GM23338 (cell line): ENCODE data around the gene ITGB1BP1. TPM values are rescaled to one million over a fixed set of nuclear protein-coding genes. Genes with fewer than 3 reads are reported as not detected.

Experiments
- ATAC-seq: fragments of 200-7000 bp; cut with Tn5 transposase; 3 replicates; pipeline ENCODE4 v1.9.1; 2020
- DNase-seq: peaks from one replicate; pipeline ENCODE4 v3.0.0-alpha.2; 2015; ENCODE audit warnings: low spot score
- H2AFZ ChIP-seq: fragments of 200-600 bp; sonication (generic); 2 replicates; pipeline ENCODE4 v1.8.0; 2016; ENCODE audit warnings: antibody characterized with exemption, mild to moderate bottlenecking, moderate library complexity
- H3F3A ChIP-seq: fragments of 200-600 bp; sonication (generic); replicated peaks from 2 replicates; pipeline ENCODE4 v1.8.0; 2017; ENCODE audit warnings: antibody characterized with exemption, mixed run types, low read depth
- H3K27ac ChIP-seq: fragments of 200-600 bp; sonication (generic); 2 replicates; pipeline ENCODE4 v1.6.1; 2016; ENCODE audit warnings: low read depth
- H3K27me3 ChIP-seq: fragments of 200-600 bp; sonication (generic); 2 replicates; pipeline ENCODE4 v1.8.0; 2016; ENCODE audit warnings: mild to moderate bottlenecking, mixed run types, moderate library complexity; ENCODE audit not compliant: insufficient read depth
- H3K36me3 ChIP-seq: fragments of 200-600 bp; sonication (generic); 2 replicates; pipeline ENCODE4 v1.8.0; 2016; ENCODE audit warnings: mild to moderate bottlenecking; ENCODE audit not compliant: insufficient read depth
- H3K4me1 ChIP-seq: fragments of 200-600 bp; sonication (generic); 2 replicates; pipeline ENCODE4 v1.8.0; 2016; ENCODE audit warnings: mild to moderate bottlenecking, moderate library complexity; ENCODE audit not compliant: insufficient read depth
- H3K4me2 ChIP-seq: fragments of 200-600 bp; sonication (generic); 2 replicates; pipeline ENCODE4 v1.7.1; 2017; ENCODE audit warnings: mixed run types
- H3K4me3 ChIP-seq: fragments of 200-600 bp; sonication (generic); 2 replicates; pipeline ENCODE4 v1.6.1; 2016; ENCODE audit warnings: mixed run types
- H3K79me2 ChIP-seq: fragments of 200-600 bp; sonication (generic); replicated peaks from 2 replicates; pipeline ENCODE4 v1.8.0; 2017; ENCODE audit warnings: mild to moderate bottlenecking; ENCODE audit not compliant: insufficient read depth
- H3K9me2 ChIP-seq: fragments of 200-600 bp; sonication (generic); 2 replicates; pipeline ENCODE4 v1.8.0; 2017; ENCODE audit not compliant: insufficient read depth
- H4K20me1 ChIP-seq: fragments of 200-600 bp; sonication (generic); replicated peaks from 2 replicates; pipeline ENCODE4 v1.8.0; 2017; ENCODE audit warnings: mild to moderate bottlenecking; ENCODE audit not compliant: insufficient read depth
- H3K27ac Mint-ChIP-seq: 2 replicates; pipeline ENCODE4 v1.8.0; 2020; ENCODE audit warnings: inconsistent platforms, mild to moderate bottlenecking, moderate library complexity, mixed read lengths
- H3K27me3 Mint-ChIP-seq: 3 replicates; pipeline ENCODE4 v1.8.0; 2022; ENCODE audit warnings: low read depth, mild to moderate bottlenecking, moderate library complexity, mixed read lengths, inconsistent platforms; ENCODE audit not compliant: insufficient read depth, poor library complexity
- H3K36me3 Mint-ChIP-seq: 3 replicates; pipeline ENCODE4 v1.8.0; 2021; ENCODE audit warnings: low read depth, mild to moderate bottlenecking, inconsistent platforms, moderate library complexity, mixed read lengths
- H3K4me1 Mint-ChIP-seq: 3 replicates; pipeline ENCODE4 v1.8.0; 2020; ENCODE audit warnings: mild to moderate bottlenecking, inconsistent platforms, mixed read lengths
- H3K4me3 Mint-ChIP-seq: 3 replicates; pipeline ENCODE4 v1.8.0; 2021; ENCODE audit warnings: moderate library complexity, mild to moderate bottlenecking, inconsistent platforms, mixed read lengths
- H3K9me3 Mint-ChIP-seq: 3 replicates; pipeline ENCODE4 v1.8.0; 2020; ENCODE audit warnings: moderate library complexity, mild to moderate bottlenecking, inconsistent platforms, mixed read lengths
- EZH2 ChIP-seq: fragments of 200-600 bp; sonication (generic); IDR thresholded peaks from one replicate; pipeline ENCODE4 v1.8.0; 2017; ENCODE audit warnings: antibody characterized with exemption, mild to moderate bottlenecking, low read depth; ENCODE audit not compliant: unreplicated experiment
- EZH2phosphoT487 ChIP-seq: fragments of 200-600 bp; sonication (generic); IDR thresholded peaks from one replicate; pipeline ENCODE4 v1.8.1; 2018; ENCODE audit warnings: antibody characterized with exemption; ENCODE audit not compliant: unreplicated experiment
- JUNB ChIP-seq: IDR thresholded peaks from one replicate; pipeline ENCODE4 v1.6.1; 2016; ENCODE audit warnings: antibody characterized with exemption; ENCODE audit not compliant: unreplicated experiment
- STAT1 ChIP-seq: IDR thresholded peaks from one replicate; pipeline ENCODE4 v1.6.1; 2016; ENCODE audit warnings: antibody characterized with exemption; ENCODE audit not compliant: unreplicated experiment
- polyA plus RNA-seq: library from polyadenylated mRNA; unstranded; fragments of >200 nt; fragmentation: Nextera tagmentation; extraction: Ambion mirVana; gene quantifications from 2 replicates; pipeline ENCODE4 v1.2.1, GENCODE V29; 2016
- total RNA-seq: library from RNA; depleted of rRNA; stranded (reverse); fragments of >200 nt; shearing (Covaris generic); gene quantifications from 2 replicates; pipeline ENCODE4 v1.2.3, GENCODE V29; 2014
- TF ChIP-seq, protein P1 (sequence below): IDR thresholded peaks from one replicate; pipeline ENCODE4 v1.6.1; 2018; ENCODE audit warnings: antibody characterized with exemption; ENCODE audit not compliant: unreplicated experiment
- TF ChIP-seq, protein P2 (sequence below), 2 experiments: fragments of 200-600 bp in 1 of 2; sonication (generic) in 1 of 2; conservative IDR thresholded peaks; 2 replicates each; pipeline versions ENCODE4 v1.5.1 to v1.6.1; 2016 to 2017; ENCODE audit warnings: antibody characterized with exemption in 2 of 2, low read depth in 2 of 2, mild to moderate bottlenecking in 2 of 2, moderate library complexity in 1 of 2
- TF ChIP-seq, protein P3 (sequence below): IDR thresholded peaks from 2 replicates; pipeline ENCODE4 v1.6.1; 2016; ENCODE audit warnings: antibody characterized with exemption

The ITGB1BP1 gene
- total and polyA plus RNA-seq, 2 experiments from 2014 or later: 29.1 to 63.5 TPM

DNA sequence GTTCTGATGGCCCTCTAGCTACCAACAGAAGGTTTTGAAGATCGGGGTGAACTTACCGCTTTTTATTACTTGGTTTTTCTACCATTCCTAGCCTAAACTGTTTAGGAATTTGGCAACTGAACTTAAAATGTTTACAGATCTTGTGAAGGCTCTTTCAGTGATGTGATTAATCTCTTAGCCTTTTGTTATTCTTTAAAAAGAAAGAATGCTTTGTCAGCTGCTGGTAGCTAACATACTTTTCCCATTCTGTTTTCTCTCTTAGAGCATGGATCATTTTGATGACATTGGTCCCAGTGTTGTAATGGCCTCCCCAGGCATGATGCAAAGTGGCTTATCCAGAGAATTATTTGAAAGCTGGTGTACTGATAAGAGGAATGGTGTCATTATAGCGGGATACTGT, 18.2 kb upstream of the ITGB1BP1 start:
- H3K4me1 Mint-ChIP-seq: no peaks in the 10 kb centered on the region
- H4K20me1 ChIP-seq: no peaks in the 10 kb centered on the region; the same call in 1 of the 2 replicates
- TF ChIP-seq, protein P1, sequence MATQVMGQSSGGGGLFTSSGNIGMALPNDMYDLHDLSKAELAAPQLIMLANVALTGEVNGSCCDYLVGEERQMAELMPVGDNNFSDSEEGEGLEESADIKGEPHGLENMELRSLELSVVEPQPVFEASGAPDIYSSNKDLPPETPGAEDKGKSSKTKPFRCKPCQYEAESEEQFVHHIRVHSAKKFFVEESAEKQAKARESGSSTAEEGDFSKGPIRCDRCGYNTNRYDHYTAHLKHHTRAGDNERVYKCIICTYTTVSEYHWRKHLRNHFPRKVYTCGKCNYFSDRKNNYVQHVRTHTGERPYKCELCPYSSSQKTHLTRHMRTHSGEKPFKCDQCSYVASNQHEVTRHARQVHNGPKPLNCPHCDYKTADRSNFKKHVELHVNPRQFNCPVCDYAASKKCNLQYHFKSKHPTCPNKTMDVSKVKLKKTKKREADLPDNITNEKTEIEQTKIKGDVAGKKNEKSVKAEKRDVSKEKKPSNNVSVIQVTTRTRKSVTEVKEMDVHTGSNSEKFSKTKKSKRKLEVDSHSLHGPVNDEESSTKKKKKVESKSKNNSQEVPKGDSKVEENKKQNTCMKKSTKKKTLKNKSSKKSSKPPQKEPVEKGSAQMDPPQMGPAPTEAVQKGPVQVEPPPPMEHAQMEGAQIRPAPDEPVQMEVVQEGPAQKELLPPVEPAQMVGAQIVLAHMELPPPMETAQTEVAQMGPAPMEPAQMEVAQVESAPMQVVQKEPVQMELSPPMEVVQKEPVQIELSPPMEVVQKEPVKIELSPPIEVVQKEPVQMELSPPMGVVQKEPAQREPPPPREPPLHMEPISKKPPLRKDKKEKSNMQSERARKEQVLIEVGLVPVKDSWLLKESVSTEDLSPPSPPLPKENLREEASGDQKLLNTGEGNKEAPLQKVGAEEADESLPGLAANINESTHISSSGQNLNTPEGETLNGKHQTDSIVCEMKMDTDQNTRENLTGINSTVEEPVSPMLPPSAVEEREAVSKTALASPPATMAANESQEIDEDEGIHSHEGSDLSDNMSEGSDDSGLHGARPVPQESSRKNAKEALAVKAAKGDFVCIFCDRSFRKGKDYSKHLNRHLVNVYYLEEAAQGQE: no peak
- no peak for TF ChIP-seq EZH2
- H3K9me3 Mint-ChIP-seq: no peaks in the 10 kb centered on the region
- H3K27me3 Mint-ChIP-seq: no peaks in the 10 kb centered on the region
- no peaks in the 10 kb centered on the region for H3F3A ChIP-seq
- H3K27me3 ChIP-seq: no peaks in the 10 kb centered on the region
- H3K9me2 ChIP-seq: no peaks in the 10 kb centered on the region
- no peak overlapping the region for H2AFZ ChIP-seq
- DNase-seq: no peak
- no peak overlapping the region for H3K4me2 ChIP-seq
- peaks cover 47% of the 10 kb centered on the region for H3K36me3 ChIP-seq
- no peaks in the 10 kb centered on the region for H3K4me1 ChIP-seq
- H3K79me2 ChIP-seq: no peaks in the 10 kb centered on the region
- H3K4me3 Mint-ChIP-seq: no peak overlapping the region
- no peak overlapping the region for H3K27ac ChIP-seq
- H3K4me3 ChIP-seq: no peak overlapping the region
- no peak overlapping the region for H3K27ac Mint-ChIP-seq
- ATAC-seq: no peak
- H3K36me3 Mint-ChIP-seq: peaks cover 72% of the 10 kb centered on the region

DNA sequence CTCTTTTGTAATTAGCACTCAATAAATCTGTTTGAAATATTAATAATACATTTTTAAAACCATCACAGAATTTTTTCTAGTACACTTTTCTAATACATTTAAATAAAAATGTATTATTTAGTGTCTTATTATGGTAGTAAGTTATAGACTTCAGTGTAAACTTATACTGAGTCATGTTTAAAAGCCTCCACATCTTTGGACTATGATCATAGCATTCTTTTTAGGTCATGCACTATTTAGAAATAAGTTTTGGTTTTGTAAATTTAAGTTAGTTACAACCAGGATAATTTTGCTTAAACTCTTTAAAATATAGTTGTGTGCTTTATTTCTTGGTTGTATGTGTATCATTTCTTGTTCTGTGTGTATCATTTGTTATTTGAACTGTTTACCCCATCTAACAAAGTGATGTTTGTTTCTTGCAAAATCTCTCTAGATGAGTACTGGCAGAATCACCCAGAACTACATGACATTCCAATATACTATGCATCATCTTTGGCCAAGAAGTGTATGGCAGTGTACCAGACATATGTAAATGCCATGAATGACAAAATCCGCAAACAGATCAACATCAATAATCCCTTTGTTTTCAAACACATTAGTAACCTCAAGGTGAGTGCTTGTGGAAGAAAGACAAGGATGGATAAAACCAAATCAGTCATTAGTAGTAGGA, 16.9 kb upstream of the ITGB1BP1 start:
- H3K9me2 ChIP-seq: no peaks in the 10 kb centered on the region
- H3K27ac ChIP-seq: no peak overlapping the region
- no peaks in the 10 kb centered on the region; the same call in 1 of the 2 replicates for H4K20me1 ChIP-seq
- H2AFZ ChIP-seq: no peak overlapping the region
- H3K4me1 Mint-ChIP-seq: no peaks in the 10 kb centered on the region
- peaks cover 69% of the 10 kb centered on the region for H3K36me3 Mint-ChIP-seq
- no peak overlapping the region for H3K27ac Mint-ChIP-seq
- H3K79me2 ChIP-seq: no peaks in the 10 kb centered on the region
- peaks cover 54% of the 10 kb centered on the region for H3K36me3 ChIP-seq
- no peak for ATAC-seq
- no peak overlapping the region for H3K4me3 Mint-ChIP-seq
- H3K27me3 Mint-ChIP-seq: no peaks in the 10 kb centered on the region
- no peak overlapping the region for H3K4me3 ChIP-seq
- H3K9me3 Mint-ChIP-seq: no peaks in the 10 kb centered on the region
- no peaks in the 10 kb centered on the region for H3K4me1 ChIP-seq
- no peak for DNase-seq
- H3F3A ChIP-seq: no peaks in the 10 kb centered on the region
- TF ChIP-seq, protein P2, sequence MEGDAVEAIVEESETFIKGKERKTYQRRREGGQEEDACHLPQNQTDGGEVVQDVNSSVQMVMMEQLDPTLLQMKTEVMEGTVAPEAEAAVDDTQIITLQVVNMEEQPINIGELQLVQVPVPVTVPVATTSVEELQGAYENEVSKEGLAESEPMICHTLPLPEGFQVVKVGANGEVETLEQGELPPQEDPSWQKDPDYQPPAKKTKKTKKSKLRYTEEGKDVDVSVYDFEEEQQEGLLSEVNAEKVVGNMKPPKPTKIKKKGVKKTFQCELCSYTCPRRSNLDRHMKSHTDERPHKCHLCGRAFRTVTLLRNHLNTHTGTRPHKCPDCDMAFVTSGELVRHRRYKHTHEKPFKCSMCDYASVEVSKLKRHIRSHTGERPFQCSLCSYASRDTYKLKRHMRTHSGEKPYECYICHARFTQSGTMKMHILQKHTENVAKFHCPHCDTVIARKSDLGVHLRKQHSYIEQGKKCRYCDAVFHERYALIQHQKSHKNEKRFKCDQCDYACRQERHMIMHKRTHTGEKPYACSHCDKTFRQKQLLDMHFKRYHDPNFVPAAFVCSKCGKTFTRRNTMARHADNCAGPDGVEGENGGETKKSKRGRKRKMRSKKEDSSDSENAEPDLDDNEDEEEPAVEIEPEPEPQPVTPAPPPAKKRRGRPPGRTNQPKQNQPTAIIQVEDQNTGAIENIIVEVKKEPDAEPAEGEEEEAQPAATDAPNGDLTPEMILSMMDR (conservative IDR thresholded peaks at IDR 0.05; ENCODE audit: low read depth in 2 of 2): no peak
- no peak overlapping the region for H3K4me2 ChIP-seq
- no peaks in the 10 kb centered on the region for H3K27me3 ChIP-seq

- H2AFZ ChIP-seq: no peak overlapping the region
- Mint-ChIP-seq H3K4me3 (no peak overlapping the region), H3K9me3 (no peaks in the 10 kb centered on the region), H3K27ac (no peak overlapping the region), H3K36me3 (peaks cover 69% of the 10 kb centered on the region), H3K4me1 (no peaks in the 10 kb centered on the region), H3K27me3 (no peaks in the 10 kb centered on the region)
- no peak overlapping the region for H3K4me3 ChIP-seq
- H3K27ac ChIP-seq: no peak overlapping the region
- H3K36me3 ChIP-seq: peaks cover 60% of the 10 kb centered on the region
- H4K20me1 ChIP-seq: no peaks in the 10 kb centered on the region
- H3K4me1 ChIP-seq: no peaks in the 10 kb centered on the region
- DNase-seq (no peak), ATAC-seq (no peak)
- no peaks in the 10 kb centered on the region for H3F3A ChIP-seq
- H3K9me2 ChIP-seq: no peaks in the 10 kb centered on the region
- no peaks in the 10 kb centered on the region for H3K79me2 ChIP-seq
- no peak overlapping the region for H3K4me2 ChIP-seq
- no peaks in the 10 kb centered on the region for H3K27me3 ChIP-seq
- TF ChIP-seq STAT1 (no peak), EZH2phosphoT487 (no peak), JUNB (no peak), EZH2 (no peak)
- TF ChIP-seq, protein P3, sequence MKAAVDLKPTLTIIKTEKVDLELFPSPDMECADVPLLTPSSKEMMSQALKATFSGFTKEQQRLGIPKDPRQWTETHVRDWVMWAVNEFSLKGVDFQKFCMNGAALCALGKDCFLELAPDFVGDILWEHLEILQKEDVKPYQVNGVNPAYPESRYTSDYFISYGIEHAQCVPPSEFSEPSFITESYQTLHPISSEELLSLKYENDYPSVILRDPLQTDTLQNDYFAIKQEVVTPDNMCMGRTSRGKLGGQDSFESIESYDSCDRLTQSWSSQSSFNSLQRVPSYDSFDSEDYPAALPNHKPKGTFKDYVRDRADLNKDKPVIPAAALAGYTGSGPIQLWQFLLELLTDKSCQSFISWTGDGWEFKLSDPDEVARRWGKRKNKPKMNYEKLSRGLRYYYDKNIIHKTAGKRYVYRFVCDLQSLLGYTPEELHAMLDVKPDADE: no peak
These were observed 16.2 kb upstream of the ITGB1BP1 start for GRCh38 chr2:9439536-9439935.
